Measurements from ENCODE around the gene WDR27.

Gene WDR27

DNA sequence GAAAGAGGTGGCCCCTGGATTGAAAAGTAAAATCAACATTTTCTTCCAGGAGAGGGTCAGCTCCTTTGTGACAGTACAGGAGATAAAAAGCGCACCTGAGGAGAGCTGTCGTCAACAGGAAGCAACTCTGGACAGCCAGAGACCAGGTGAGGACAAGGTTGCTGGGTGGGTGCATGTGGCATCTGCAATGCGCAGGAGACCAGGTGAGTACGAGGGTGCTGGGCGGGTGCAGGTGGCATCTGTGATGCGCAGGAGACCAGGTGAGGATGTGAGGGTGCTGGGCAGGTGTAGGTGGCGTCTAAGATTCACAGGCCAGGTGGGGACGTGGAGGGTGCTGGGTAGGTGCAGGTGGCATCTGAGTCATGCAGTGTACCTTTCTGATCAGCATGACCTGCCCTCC is 38.4 kb downstream of the WDR27 start:
- no peaks in the 10 kb centered on the region for H3K4me1 ChIP-seq (ENCODE audit: control insufficient read depth, insufficient read depth, low read length)
- no peak overlapping the region for H3K27ac ChIP-seq (ENCODE audit: extremely low read depth, low read depth, low read length)
- H3K36me3 ChIP-seq (ENCODE audit: control insufficient read depth in 2 of 2, insufficient read depth in 1 of 2, low read length in 2 of 2): peaks cover 3 to 90% of the 10 kb centered on the region in 2 experiments; a peak in 2 of 3 replicates
- ChIA-PET POLR2A (no interaction called here), CTCF (no interaction called here)
- TF ChIP-seq YY2 (tag by site-specific recombination; IDR thresholded peaks at IDR 0.05): no peak
- no peak for TF ChIP-seq ZNF394 (tag by site-specific recombination; IDR thresholded peaks at IDR 0.05; ENCODE audit: borderline replicate concordance)
- TF ChIP-seq SCRT2 (tag by site-specific recombination; IDR thresholded peaks at IDR 0.05): no peak
- TF ChIP-seq, protein P1, sequence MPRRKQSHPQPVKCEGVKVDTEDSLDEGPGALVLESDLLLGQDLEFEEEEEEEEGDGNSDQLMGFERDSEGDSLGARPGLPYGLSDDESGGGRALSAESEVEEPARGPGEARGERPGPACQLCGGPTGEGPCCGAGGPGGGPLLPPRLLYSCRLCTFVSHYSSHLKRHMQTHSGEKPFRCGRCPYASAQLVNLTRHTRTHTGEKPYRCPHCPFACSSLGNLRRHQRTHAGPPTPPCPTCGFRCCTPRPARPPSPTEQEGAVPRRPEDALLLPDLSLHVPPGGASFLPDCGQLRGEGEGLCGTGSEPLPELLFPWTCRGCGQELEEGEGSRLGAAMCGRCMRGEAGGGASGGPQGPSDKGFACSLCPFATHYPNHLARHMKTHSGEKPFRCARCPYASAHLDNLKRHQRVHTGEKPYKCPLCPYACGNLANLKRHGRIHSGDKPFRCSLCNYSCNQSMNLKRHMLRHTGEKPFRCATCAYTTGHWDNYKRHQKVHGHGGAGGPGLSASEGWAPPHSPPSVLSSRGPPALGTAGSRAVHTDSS (tag by site-specific recombination; IDR thresholded peaks at IDR 0.05): no peak
- TF ChIP-seq ZFP69B (tag by site-specific recombination; IDR thresholded peaks at IDR 0.05): no peak
- TF ChIP-seq MZF1 (tag by site-specific recombination; IDR thresholded peaks at IDR 0.05; ENCODE audit: borderline replicate concordance): no peak
- TF ChIP-seq ZNF747 (tag by site-specific recombination; IDR thresholded peaks at IDR 0.05): no peak
- TF ChIP-seq ZNF791 (tag by site-specific recombination; IDR thresholded peaks at IDR 0.05): no peak
- no peak for TF ChIP-seq ZBTB17 (tag by site-specific recombination; IDR thresholded peaks at IDR 0.05)
- no peak for TF ChIP-seq EGR2 (tag by site-specific recombination; IDR thresholded peaks at IDR 0.05; ENCODE audit: low read depth)
- TF ChIP-seq ZNF488 (tag by site-specific recombination; IDR thresholded peaks at IDR 0.05): no peak
- TF ChIP-seq ZFP3 (tag by site-specific recombination; IDR thresholded peaks at IDR 0.05; ENCODE audit: low read depth): no peak
- no peak for TF ChIP-seq ZSCAN18 (tag by site-specific recombination; IDR thresholded peaks at IDR 0.05)
- TF ChIP-seq REPIN1 (tag by site-specific recombination; IDR thresholded peaks at IDR 0.05; ENCODE audit: low read depth): no peak
- no peak for TF ChIP-seq KLF7 (tag by site-specific recombination; IDR thresholded peaks at IDR 0.05; ENCODE audit: borderline replicate concordance)
- no peaks in the 10 kb centered on the region for H3K9me3 ChIP-seq (ENCODE audit: control insufficient read depth, insufficient read depth, low read depth, low read length)
- H3K4me3 ChIP-seq (ENCODE audit: low read depth, low read length): no peak overlapping the region

- H3K9me3 ChIP-seq (ENCODE audit: control insufficient read depth, insufficient read depth, low read depth, low read length): no peaks in the 10 kb centered on the region
- ChIA-PET CTCF (interaction anchor here (0.6 to 1.2 kb wide), 2 partner anchors 17 to 766 kb away, joined by 4 read pairs; no protein-coding TSS in a partner anchor), POLR2A (no interaction called here)
- TF ChIP-seq ZNF433 (tag by site-specific recombination; IDR thresholded peaks at IDR 0.05; ENCODE audit: low read depth): no peak
- no peak for TF ChIP-seq ZNF624 (tag by site-specific recombination; IDR thresholded peaks at IDR 0.05)
- TF ChIP-seq ZFP69B (tag by site-specific recombination; IDR thresholded peaks at IDR 0.05): no peak
- TF ChIP-seq MYNN (tag by site-specific recombination; IDR thresholded peaks at IDR 0.05; ENCODE audit: borderline replicate concordance): no peak
- TF ChIP-seq ZNF747 (tag by site-specific recombination; IDR thresholded peaks at IDR 0.05): no peak
- no peak for TF ChIP-seq ZNF76 (tag by site-specific recombination; IDR thresholded peaks at IDR 0.05; ENCODE audit: borderline replicate concordance, low read depth)
- TF ChIP-seq ZNF426 (tag by site-specific recombination; IDR thresholded peaks at IDR 0.05): no peak
- TF ChIP-seq SP3 (tag by site-specific recombination; IDR thresholded peaks at IDR 0.05): no peak
- no peak for TF ChIP-seq SP2 (tag by site-specific recombination; IDR thresholded peaks at IDR 0.05)
- TF ChIP-seq ZNF184 (tag by site-specific recombination; IDR thresholded peaks at IDR 0.05): no peak
- no peak overlapping the region for H3K4me3 ChIP-seq (ENCODE audit: low read depth, low read length)
- no peak overlapping the region for H3K27ac ChIP-seq (ENCODE audit: extremely low read depth, low read depth, low read length)
- H3K36me3 ChIP-seq (ENCODE audit: control insufficient read depth in 2 of 2, insufficient read depth in 1 of 2, low read length in 2 of 2): peaks cover 6 to 89% of the 10 kb centered on the region in 2 experiments; a peak in 2 of 3 replicates
- H3K4me1 ChIP-seq (ENCODE audit: control insufficient read depth, insufficient read depth, low read length): no peaks in the 10 kb centered on the region
Observed at GRCh38 chr6:169661391-169661756, 40.5 kb downstream of the WDR27 start.

Measured in HEK293 (cell line).